ENCODE data around the gene UHRF1. TPM values are rescaled to one million over a fixed set of nuclear protein-coding genes. Genes with fewer than 3 reads are reported as not detected.

The UHRF1 gene
- total and polyA plus RNA-seq, 2 of the 13 experiments (the other 11 are each of a cell fraction or from before 2014, with no cell fraction given) = 6.8 to 78.4 TPM

GRCh38 chr19:4909156-4909896, at the start of gene UHRF1 (continued):
- TF ChIP-seq MTA3 (CRISPR knock-in tag; IDR thresholded peaks at IDR 0.05) (no peak), ZNF260 (CRISPR knock-in tag; IDR thresholded peaks at IDR 0.05; ENCODE audit: borderline replicate concordance, low read depth) (no peak), SOX6 (IDR thresholded peaks at IDR 0.05) (no peak), SOX6 (CRISPR knock-in tag; IDR thresholded peaks at IDR 0.05) (no peak), THAP11 (CRISPR knock-in tag; IDR thresholded peaks at IDR 0.05) (no peak), KMT2B (CRISPR knock-in tag; IDR thresholded peaks at IDR 0.05) (no peak; the same call in 1 of the 2 replicates), TMF1 (CRISPR knock-in tag; IDR thresholded peaks at IDR 0.05; ENCODE audit: low read depth) (no peak; the same call in 1 of the 2 replicates), ZNF878 (CRISPR knock-in tag; IDR thresholded peaks at IDR 0.05) (no peak), ZNF850 (CRISPR knock-in tag; conservative IDR thresholded peaks at IDR 0.05) (no peak), ZNF577 (CRISPR knock-in tag; IDR thresholded peaks at IDR 0.05; ENCODE audit: borderline replicate concordance, low read depth) (no peak), GABPA (IDR thresholded peaks at IDR 0.05; ENCODE audit: low read depth, low read length) (no peak), GABPA (CRISPR knock-in tag; IDR thresholded peaks at IDR 0.05; ENCODE audit: low read depth) (no peak), HIVEP1 (CRISPR knock-in tag; IDR thresholded peaks at IDR 0.05) (no peak; the same call in 1 of the 2 replicates), KDM5A (IDR thresholded peaks at IDR 0.05; ENCODE audit: borderline replicate concordance, low read length) (no peak), ZNF747 (CRISPR knock-in tag; IDR thresholded peaks at IDR 0.05; ENCODE audit: borderline replicate concordance) (no peak)
- TF ChIP-seq, protein P1, sequence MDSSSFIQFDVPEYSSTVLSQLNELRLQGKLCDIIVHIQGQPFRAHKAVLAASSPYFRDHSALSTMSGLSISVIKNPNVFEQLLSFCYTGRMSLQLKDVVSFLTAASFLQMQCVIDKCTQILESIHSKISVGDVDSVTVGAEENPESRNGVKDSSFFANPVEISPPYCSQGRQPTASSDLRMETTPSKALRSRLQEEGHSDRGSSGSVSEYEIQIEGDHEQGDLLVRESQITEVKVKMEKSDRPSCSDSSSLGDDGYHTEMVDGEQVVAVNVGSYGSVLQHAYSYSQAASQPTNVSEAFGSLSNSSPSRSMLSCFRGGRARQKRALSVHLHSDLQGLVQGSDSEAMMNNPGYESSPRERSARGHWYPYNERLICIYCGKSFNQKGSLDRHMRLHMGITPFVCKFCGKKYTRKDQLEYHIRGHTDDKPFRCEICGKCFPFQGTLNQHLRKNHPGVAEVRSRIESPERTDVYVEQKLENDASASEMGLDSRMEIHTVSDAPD (CRISPR knock-in tag; IDR thresholded peaks at IDR 0.05) = no peak
- TF ChIP-seq, protein P2, sequence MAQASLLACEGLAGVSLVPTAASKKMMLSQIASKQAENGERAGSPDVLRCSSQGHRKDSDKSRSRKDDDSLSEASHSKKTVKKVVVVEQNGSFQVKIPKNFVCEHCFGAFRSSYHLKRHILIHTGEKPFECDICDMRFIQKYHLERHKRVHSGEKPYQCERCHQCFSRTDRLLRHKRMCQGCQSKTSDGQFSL (CRISPR knock-in tag; IDR thresholded peaks at IDR 0.05) = no peak
- TF ChIP-seq, protein P3, sequence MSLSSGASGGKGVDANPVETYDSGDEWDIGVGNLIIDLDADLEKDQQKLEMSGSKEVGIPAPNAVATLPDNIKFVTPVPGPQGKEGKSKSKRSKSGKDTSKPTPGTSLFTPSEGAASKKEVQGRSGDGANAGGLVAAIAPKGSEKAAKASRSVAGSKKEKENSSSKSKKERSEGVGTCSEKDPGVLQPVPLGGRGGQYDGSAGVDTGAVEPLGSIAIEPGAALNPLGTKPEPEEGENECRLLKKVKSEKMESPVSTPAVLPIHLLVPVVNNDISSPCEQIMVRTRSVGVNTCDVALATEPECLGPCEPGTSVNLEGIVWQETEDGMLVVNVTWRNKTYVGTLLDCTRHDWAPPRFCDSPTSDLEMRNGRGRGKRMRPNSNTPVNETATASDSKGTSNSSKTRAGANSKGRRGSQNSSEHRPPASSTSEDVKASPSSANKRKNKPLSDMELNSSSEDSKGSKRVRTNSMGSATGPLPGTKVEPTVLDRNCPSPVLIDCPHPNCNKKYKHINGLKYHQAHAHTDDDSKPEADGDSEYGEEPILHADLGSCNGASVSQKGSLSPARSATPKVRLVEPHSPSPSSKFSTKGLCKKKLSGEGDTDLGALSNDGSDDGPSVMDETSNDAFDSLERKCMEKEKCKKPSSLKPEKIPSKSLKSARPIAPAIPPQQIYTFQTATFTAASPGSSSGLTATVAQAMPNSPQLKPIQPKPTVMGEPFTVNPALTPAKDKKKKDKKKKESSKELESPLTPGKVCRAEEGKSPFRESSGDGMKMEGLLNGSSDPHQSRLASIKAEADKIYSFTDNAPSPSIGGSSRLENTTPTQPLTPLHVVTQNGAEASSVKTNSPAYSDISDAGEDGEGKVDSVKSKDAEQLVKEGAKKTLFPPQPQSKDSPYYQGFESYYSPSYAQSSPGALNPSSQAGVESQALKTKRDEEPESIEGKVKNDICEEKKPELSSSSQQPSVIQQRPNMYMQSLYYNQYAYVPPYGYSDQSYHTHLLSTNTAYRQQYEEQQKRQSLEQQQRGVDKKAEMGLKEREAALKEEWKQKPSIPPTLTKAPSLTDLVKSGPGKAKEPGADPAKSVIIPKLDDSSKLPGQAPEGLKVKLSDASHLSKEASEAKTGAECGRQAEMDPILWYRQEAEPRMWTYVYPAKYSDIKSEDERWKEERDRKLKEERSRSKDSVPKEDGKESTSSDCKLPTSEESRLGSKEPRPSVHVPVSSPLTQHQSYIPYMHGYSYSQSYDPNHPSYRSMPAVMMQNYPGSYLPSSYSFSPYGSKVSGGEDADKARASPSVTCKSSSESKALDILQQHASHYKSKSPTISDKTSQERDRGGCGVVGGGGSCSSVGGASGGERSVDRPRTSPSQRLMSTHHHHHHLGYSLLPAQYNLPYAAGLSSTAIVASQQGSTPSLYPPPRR (CRISPR knock-in tag; IDR thresholded peaks at IDR 0.05; ENCODE audit: borderline replicate concordance) = 0 out of 2 replicates have a peak, but pooled peaks have one; percentile 59
- TF ChIP-seq, protein P4, sequence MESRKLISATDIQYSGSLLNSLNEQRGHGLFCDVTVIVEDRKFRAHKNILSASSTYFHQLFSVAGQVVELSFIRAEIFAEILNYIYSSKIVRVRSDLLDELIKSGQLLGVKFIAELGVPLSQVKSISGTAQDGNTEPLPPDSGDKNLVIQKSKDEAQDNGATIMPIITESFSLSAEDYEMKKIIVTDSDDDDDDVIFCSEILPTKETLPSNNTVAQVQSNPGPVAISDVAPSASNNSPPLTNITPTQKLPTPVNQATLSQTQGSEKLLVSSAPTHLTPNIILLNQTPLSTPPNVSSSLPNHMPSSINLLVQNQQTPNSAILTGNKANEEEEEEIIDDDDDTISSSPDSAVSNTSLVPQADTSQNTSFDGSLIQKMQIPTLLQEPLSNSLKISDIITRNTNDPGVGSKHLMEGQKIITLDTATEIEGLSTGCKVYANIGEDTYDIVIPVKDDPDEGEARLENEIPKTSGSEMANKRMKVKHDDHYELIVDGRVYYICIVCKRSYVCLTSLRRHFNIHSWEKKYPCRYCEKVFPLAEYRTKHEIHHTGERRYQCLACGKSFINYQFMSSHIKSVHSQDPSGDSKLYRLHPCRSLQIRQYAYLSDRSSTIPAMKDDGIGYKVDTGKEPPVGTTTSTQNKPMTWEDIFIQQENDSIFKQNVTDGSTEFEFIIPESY (CRISPR knock-in tag; IDR thresholded peaks at IDR 0.05) = no peak
